WERI-Rb-1 (cell line): ENCODE results near the gene SLC39A7.

ENCODE experiments used
- DNase-seq: peaks from one replicate; pipeline ENCODE4 v3.0.0-alpha.2; 2020
- H3K27ac ChIP-seq: fragments of 250-450 bp; sonication (Bioruptor Pico); 2 replicates; pipeline ENCODE4 v1.5.1; 2020; ENCODE audit warnings: mild to moderate bottlenecking, moderate library complexity
- H3K27me3 ChIP-seq: fragments of 250-450 bp; sonication (Bioruptor Pico); 2 replicates; pipeline ENCODE4 v1.5.1; 2021; ENCODE audit warnings: mild to moderate bottlenecking, low read depth, moderate library complexity; ENCODE audit not compliant: insufficient read depth, severe bottlenecking
- H3K36me3 ChIP-seq: fragments of 250-450 bp; sonication (Bioruptor Pico); 2 replicates; pipeline ENCODE4 v1.5.1; 2020; ENCODE audit warnings: mild to moderate bottlenecking, moderate library complexity
- H3K4me3 ChIP-seq: 2 replicates; pipeline ENCODE4 v1.5.1; 2011; ENCODE audit warnings: low read depth, mild to moderate bottlenecking, control low read depth, low read length
- H3K9me3 ChIP-seq: fragments of 250-450 bp; sonication (Bioruptor Pico); 2 replicates; pipeline ENCODE4 v1.5.1; 2021; ENCODE audit warnings: mild to moderate bottlenecking, moderate library complexity; ENCODE audit not compliant: severe bottlenecking
- CTCF ChIP-seq: IDR thresholded peaks from 2 replicates; pipeline ENCODE4 v1.5.1; 2011; ENCODE audit warnings: low read depth, mild to moderate bottlenecking, control low read depth, inconsistent platforms, low read length

Gene SLC39A7

DNA sequence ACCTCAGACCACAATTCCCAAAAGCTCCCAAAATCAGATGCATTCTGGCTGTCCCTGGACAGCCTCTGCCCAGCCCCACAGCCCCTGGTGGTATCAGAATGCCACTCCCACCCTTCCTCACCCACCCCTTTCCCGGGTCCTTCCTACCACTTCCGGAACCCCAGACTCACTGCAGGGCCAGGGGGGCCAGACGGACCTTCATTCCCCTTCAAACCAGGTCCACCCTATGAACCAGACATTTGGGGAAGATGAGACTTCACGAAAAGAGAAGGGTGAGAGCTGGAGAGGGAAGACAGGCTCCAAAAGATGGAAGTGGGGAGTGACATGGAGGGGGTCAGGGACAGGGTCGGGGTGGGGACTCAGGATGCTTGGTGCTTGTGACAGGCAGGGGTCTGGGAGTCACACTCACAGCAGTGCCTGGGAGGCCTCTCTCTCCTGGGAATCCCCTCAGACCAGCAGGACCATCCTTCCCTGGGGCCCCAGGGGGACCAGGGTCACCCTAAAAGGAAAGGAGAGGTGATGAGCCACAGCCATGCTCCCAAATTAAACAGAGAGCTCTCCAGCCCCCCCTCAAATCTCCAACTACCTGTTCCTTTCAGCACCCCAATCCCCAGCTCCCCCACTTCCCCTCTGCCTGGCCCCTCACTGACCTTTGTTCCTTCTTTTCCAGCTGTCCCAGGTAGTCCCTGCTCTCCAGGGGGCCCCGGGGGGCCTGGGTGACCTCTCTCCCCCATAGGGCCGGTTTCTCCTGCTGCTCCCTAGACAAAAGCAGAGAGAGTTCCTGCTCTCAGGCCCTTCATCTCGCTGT is 28.6 kb upstream of the SLC39A7 start:
- H3K9me3 ChIP-seq: no peaks in the 10 kb centered on the region
- H3K27me3 ChIP-seq: no peaks in the 10 kb centered on the region
- no peak overlapping the region for H3K4me3 ChIP-seq
- TF ChIP-seq CTCF: no peak
- no peaks in the 10 kb centered on the region; the same call in 1 of the 2 replicates for H3K36me3 ChIP-seq
- no peak for DNase-seq
- H3K27ac ChIP-seq: no peak overlapping the region

GRCh38 chr6:33172688-33173534 is 27.8 kb upstream of the SLC39A7 start:
- DNase-seq: peak; percentile 50
- Histone ChIP-seq H3K9me3 (no peaks in the 10 kb centered on the region), H3K27me3 (no peaks in the 10 kb centered on the region), H3K36me3 (no peaks in the 10 kb centered on the region; the same call in 1 of the 2 replicates), H3K27ac (no peak overlapping the region), H3K4me3 (no peak overlapping the region)
- peak; percentile 74 for TF ChIP-seq CTCF

GRCh38 chr6:33173535-33174180 is 27.0 kb upstream of the SLC39A7 start:
- DNase-seq: no peak

GRCh38 chr6:33174784-33175183 is 25.9 kb upstream of the SLC39A7 start:
- no peaks in the 10 kb centered on the region for H3K27me3 ChIP-seq
- no peak for TF ChIP-seq CTCF
- no peaks in the 10 kb centered on the region for H3K9me3 ChIP-seq
- no peak for DNase-seq
- no peak overlapping the region for H3K4me3 ChIP-seq
- H3K36me3 ChIP-seq: no peaks in the 10 kb centered on the region; the same call in 1 of the 2 replicates
- no peak overlapping the region for H3K27ac ChIP-seq

More at GRCh38 chr6:33173535-33174180, 27.0 kb upstream of the SLC39A7 start:
- TF ChIP-seq CTCF: no peak
- Histone ChIP-seq H3K4me3 (no peak overlapping the region), H3K36me3 (no peaks in the 10 kb centered on the region; the same call in 1 of the 2 replicates), H3K9me3 (no peaks in the 10 kb centered on the region), H3K27me3 (no peaks in the 10 kb centered on the region), H3K27ac (no peak overlapping the region)

GRCh38 chr6:33175436-33176069 is 25.1 kb upstream of the SLC39A7 start:
- no peaks in the 10 kb centered on the region for H3K9me3 ChIP-seq
- H3K4me3 ChIP-seq: no peak overlapping the region
- no peak overlapping the region for H3K27ac ChIP-seq
- H3K36me3 ChIP-seq: no peaks in the 10 kb centered on the region; the same call in 1 of the 2 replicates
- H3K27me3 ChIP-seq: no peaks in the 10 kb centered on the region
- no peak for DNase-seq
- TF ChIP-seq CTCF: peak; percentile 44; the same call in 1 of the 2 replicates
